Heart right ventricle (tissue), 16 donors: ENCODE results near the gene DNAI2. TPM values are rescaled to one million over a fixed set of nuclear protein-coding genes. Genes with fewer than 3 reads are reported as not detected.

ENCODE experiments used
- ATAC-seq, 8 donors: fragments of 200-7000 bp; cut with Tn5 transposase; one replicate each; pipeline ENCODE4 v1.9.1; 2020; ENCODE audit warnings: mild to moderate bottlenecking in 8 of 8, moderate library complexity in 8 of 8, moderate number of reproducible peaks in 1 of 8
- DNase-seq, 2 donors: peaks; one replicate each; pipeline ENCODE4 v3.0.0-alpha.2; 2020
- H3K27ac ChIP-seq, 10 donors: fragments of 200-600 bp; sonication (generic) in 2 of 10; one replicate each; pipeline versions ENCODE4 v1.5.0 to v1.8.0; 2020 to 2022; ENCODE audit warnings: mild to moderate bottlenecking in 3 of 10
- H3K27me3 ChIP-seq, 7 donors: fragments of 200-600 bp; one replicate each; pipeline ENCODE4 v1.8.0; 2021 to 2022; ENCODE audit warnings: mild to moderate bottlenecking in 2 of 7
- H3K36me3 ChIP-seq, 9 donors: fragments of 200-600 bp; sonication (generic) in 1 of 9; one replicate each; pipeline versions ENCODE4 v1.5.0 to v1.8.0; 2020 to 2022; ENCODE audit warnings: mild to moderate bottlenecking in 2 of 9
- H3K4me1 ChIP-seq, 9 donors: fragments of 200-600 bp; sonication (generic) in 1 of 9; one replicate each; pipeline versions ENCODE4 v1.5.0 to v1.8.0; 2020 to 2022; ENCODE audit warnings: mild to moderate bottlenecking in 4 of 9
- H3K4me3 ChIP-seq, 10 donors: fragments of 200-600 bp; sonication (generic) in 2 of 10; one replicate each; pipeline versions ENCODE4 v1.5.0 to v1.8.0; 2020 to 2022; ENCODE audit warnings: mild to moderate bottlenecking in 7 of 10, moderate library complexity in 2 of 10
- H3K9me3 ChIP-seq, 11 donors: fragments of 200-600 bp in 10 of 11; sonication (generic) in 2 of 11; one replicate each; pipeline versions ENCODE4 v1.5.0 to v1.8.0; 2013 to 2022; ENCODE audit warnings: mild to moderate bottlenecking in 2 of 11, control low read depth in 1 of 11, moderate library complexity in 1 of 11
- WGBS, 2 donors: extraction: QIAGEN DNeasy Blood & Tissue Kit; methylation state at CpG; one replicate each; pipeline ENCODE4 v1.1.7; 2013; ENCODE audit warnings: inconsistent platforms in 1 of 2; 5-methylcytosine and 5-hydroxymethylcytosine counted together
- intact Hi-C, 10 donors: fragments of 100-400 bp; cut with DNase I; formaldehyde crosslinking; loops; one replicate each; pipeline versions ENCODE4 v1.11.1 to v1.14.2; 2022
- polyA plus RNA-seq, 2 donors: library from polyadenylated mRNA; stranded (reverse); fragments of 200-250 nt; gene quantifications; one replicate each; pipeline ENCODE4 v1.2.3, GENCODE V29; 2013
- total RNA-seq, 10 donors: library from RNA; stranded (reverse); fragmentation: NEBNext Ultra II Directional in 3 of 10; extraction: Animal tissue kit (Norgen Biotek cat#: 25700) in 3 of 10; gene quantifications; one replicate each; pipeline versions ENCODE4 v1.2.1 to v1.2.4, GENCODE V29; 2021 to 2023
- TF ChIP-seq, protein P1 (sequence below), 9 donors: fragments of 200-600 bp; sonication (generic) in 2 of 9; IDR thresholded peaks; one replicate each; pipeline versions ENCODE4 v1.5.0 to v1.8.0; 2021 to 2022; ENCODE audit warnings: antibody characterized with exemption in 9 of 9, mild to moderate bottlenecking in 5 of 9, moderate library complexity in 1 of 9
- donor health status: Arrhythmogenic right ventricular cardiomyopathy.
- donor health status: ischemic (EF 13 %, LVEDD 7.1; RV severe dilation, severe dysfunction).
- donor health status: healthy with polysubstance abuse.
- donor health status: DM: no; HTN: yes; CAD: no.
- donor health status: DM: no; HTN: no; CAD: no.
- donor health status: ischemic (EF 25% LVEDD 6.9; RV normal size, moderate dysfunction).
- donor health status: ischemic (EF 25% LVEDD 5.7; RV mildly dilated, moderate dysfunction).
- donor health status: healthy.
- donor health status: DM: yes; HTN: yes; CAD: no.
- donor health status: Ischemic cardiomyopathy.
- donor health status: ischemic (EF 35%, LVEDD 5.7; RV mildly dilated, moderate dysfunction).
- donor health status: nonischemic (EF 11% LVEDD 7.7; RV severe dilation, severe dysfunction).
- donor health status: DM: yes; HTN: yes; CAD: no.
- donor health status: PGD.
- donor health status: ischemic (EF 29% LVEDD 5.4; RV normal size, mild dysfunction).
- donor health status: nonischemic (EF 23%, LVEDD 6.1; RV moderate dilation, normal function).

DNAI2 gene
- total and polyA plus RNA-seq, 12 donors = 0.16 TPM; not detected in 11

- peaks cover 0 to 23% (median 0%) of the 10 kb centered on the region in 9 donors for H3K36me3 ChIP-seq
- no peak overlapping the region for H3K4me3 ChIP-seq
- no peak for ATAC-seq
- H3K27me3 ChIP-seq = no peaks in the 10 kb centered on the region
- peaks cover 14 to 79% (median 69%) of the 10 kb centered on the region in 9 donors for H3K4me1 ChIP-seq
- intact Hi-C loops = no loop called here
- peak in 1 of 2 donors; percentile 36 for DNase-seq
- TF ChIP-seq, protein P1, sequence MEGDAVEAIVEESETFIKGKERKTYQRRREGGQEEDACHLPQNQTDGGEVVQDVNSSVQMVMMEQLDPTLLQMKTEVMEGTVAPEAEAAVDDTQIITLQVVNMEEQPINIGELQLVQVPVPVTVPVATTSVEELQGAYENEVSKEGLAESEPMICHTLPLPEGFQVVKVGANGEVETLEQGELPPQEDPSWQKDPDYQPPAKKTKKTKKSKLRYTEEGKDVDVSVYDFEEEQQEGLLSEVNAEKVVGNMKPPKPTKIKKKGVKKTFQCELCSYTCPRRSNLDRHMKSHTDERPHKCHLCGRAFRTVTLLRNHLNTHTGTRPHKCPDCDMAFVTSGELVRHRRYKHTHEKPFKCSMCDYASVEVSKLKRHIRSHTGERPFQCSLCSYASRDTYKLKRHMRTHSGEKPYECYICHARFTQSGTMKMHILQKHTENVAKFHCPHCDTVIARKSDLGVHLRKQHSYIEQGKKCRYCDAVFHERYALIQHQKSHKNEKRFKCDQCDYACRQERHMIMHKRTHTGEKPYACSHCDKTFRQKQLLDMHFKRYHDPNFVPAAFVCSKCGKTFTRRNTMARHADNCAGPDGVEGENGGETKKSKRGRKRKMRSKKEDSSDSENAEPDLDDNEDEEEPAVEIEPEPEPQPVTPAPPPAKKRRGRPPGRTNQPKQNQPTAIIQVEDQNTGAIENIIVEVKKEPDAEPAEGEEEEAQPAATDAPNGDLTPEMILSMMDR (IDR thresholded peaks at IDR 0.05) = no peak
- H3K9me3 ChIP-seq = no peaks in the 10 kb centered on the region
- peak overlapping the region in 1 of 10 donors; percentile 53 for H3K27ac ChIP-seq
- 67 to 70% methylated on average over 10 of the region's 10 CpGs for WGBS, 2 donors
Measured at GRCh38 chr17:74239172-74239571, 34.9 kb upstream of the DNAI2 start.

DNA sequence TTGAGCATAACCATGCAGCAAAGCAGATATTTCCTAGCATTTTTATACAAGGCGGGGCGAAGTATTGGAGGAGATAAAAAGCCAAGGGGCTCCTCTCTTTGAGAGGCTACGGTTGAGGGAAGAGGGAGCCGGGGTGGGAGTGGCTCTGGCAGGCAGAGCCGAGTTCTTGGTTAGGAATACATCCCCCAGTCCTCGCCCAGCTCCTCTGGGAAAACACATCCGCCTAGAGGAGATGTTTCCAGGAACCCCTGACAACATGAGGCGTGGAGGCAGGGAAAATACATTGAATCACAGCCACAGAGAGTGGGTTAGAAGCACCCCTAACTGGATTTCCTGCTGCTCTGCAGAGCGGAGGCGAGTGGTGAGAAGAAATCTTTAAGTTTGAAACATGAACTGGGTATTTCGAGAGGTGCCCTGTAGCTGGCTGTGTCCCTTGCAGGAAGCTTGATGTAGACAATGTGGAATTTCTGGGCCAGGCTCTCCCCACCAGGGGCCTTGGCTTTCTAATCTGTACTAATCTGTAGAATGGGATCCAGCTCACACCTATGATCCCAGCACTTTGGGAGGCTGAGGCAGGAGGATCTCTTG is 33.3 kb upstream of the DNAI2 start:
- no peaks in the 10 kb centered on the region for H3K9me3 ChIP-seq
- no peak overlapping the region for H3K4me3 ChIP-seq
- H3K36me3 ChIP-seq = peaks cover 0 to 25% (median 0%) of the 10 kb centered on the region in 9 donors
- H3K27me3 ChIP-seq = no peaks in the 10 kb centered on the region
- DNase-seq (peak; percentile 34 to 74), ATAC-seq (peak in 7 of 8 donors; percentile 7 to 64 (median 35))
- peak overlapping the region in 6 of 10 donors; percentile 3 to 83 (median 54) for H3K27ac ChIP-seq
- intact Hi-C loops = loop anchor here in 2 of 10 donors (2.0 to 5.0 kb wide), 2 partner anchors 28 to 38 kb away; partner anchors contain the start of genes RPL38 (in 1 of the 2) and TTYH2 (in 1 of the 2)
- TF ChIP-seq, protein P1 (IDR thresholded peaks at IDR 0.05) = no peak
- peaks cover 14 to 73% (median 57%) of the 10 kb centered on the region in 9 donors for H3K4me1 ChIP-seq
- WGBS, 2 donors = 29 to 46% methylated on average over 11 of the region's 11 CpGs

- Histone ChIP-seq H3K4me1 (peaks cover 14 to 66% (median 49%) of the 10 kb centered on the region in 9 donors), H3K4me3 (no peak overlapping the region), H3K36me3 (peaks cover 0 to 25% (median 0%) of the 10 kb centered on the region in 9 donors), H3K27ac (peak overlapping the region in 7 of 10 donors; percentile 3 to 83 (median 49)), H3K9me3 (no peaks in the 10 kb centered on the region), H3K27me3 (no peaks in the 10 kb centered on the region)
- TF ChIP-seq, protein P1 (IDR thresholded peaks at IDR 0.05) = no peak
- peak; percentile 31 to 33 for DNase-seq
- peak in 6 of 8 donors; percentile 4 to 36 (median 16) for ATAC-seq
- intact Hi-C loops = loop anchor here in 2 of 10 donors (2.0 to 5.0 kb wide), 2 partner anchors 29 to 39 kb away; partner anchors contain the start of genes RPL38 (in 1 of the 2) and TTYH2 (in 1 of the 2)
- 37 to 44% methylated on average over 10 of the region's 10 CpGs for WGBS, 2 donors
Measured at GRCh38 chr17:74241431-74241830, 32.6 kb upstream of the DNAI2 start.

DNA sequence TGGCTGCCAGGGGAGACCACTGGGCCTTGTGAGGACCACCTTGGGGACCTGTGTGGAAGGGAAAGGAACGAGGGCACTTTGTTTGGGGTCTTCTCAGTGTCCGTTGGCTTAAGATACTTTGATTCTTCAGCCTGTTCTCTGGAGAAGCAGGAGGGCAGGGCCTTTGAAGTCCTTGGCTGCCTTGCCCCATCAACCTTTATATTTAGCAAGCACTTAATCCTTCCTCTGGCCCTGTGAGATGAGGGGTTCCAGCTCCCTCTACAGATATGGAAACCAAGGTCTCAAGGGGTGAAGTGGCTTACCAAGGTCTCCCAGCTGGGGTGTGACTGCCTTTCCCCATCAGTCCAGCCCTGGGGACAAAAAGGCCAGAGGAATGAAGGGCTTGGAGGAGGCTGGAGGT is 32.2 kb upstream of the DNAI2 start:
- Histone ChIP-seq H3K9me3 (no peaks in the 10 kb centered on the region), H3K36me3 (peaks cover 0 to 26% (median 0%) of the 10 kb centered on the region in 9 donors), H3K27me3 (no peaks in the 10 kb centered on the region), H3K27ac (peak overlapping the region in 7 of 10 donors; percentile 3 to 83 (median 49)), H3K4me3 (no peak overlapping the region), H3K4me1 (peaks cover 14 to 62% (median 46%) of the 10 kb centered on the region in 9 donors)
- DNase-seq = no peak
- ATAC-seq = peak in 1 of 8 donors; percentile 32
- TF ChIP-seq, protein P1 (IDR thresholded peaks at IDR 0.05) = no peak
- intact Hi-C loops = loop anchor here in 2 of 10 donors (2.0 to 5.0 kb wide), 2 partner anchors 29 to 40 kb away; partner anchors contain the start of genes RPL38 (in 1 of the 2) and TTYH2 (in 1 of the 2)
- WGBS, 2 donors = 68 to 69% methylated on average over 2 of the region's 2 CpGs
